ENCODE measurements around the gene PDLIM1.
"Not testable (repeated sequence)": the region's sequence is repeated elsewhere in the genome, so short reads cannot be mapped to it uniquely, and the experiment has no call there.

Gene PDLIM1

DNA sequence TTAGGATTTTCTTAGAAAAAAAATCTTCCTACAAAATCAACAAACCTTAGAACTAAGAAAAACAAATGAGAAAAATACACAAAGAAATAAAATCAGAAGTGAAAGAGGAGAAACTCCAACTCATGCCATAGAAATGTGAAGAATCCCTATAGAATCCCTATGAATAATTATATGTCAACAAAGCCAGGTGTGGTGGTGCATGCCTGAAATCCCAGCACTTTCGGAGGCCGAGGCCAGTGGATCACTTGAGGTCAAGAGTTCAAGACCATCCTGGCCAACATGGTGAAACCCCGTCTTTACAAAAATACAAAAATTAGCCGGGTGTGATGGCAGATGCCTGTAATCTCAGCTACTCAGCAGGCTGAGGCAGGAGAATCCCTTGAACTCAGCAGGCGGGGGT is 69.7 kb downstream of the PDLIM1 start:
- Mint-ChIP-seq H3K4me3 (no peak overlapping the region), H3K27me3 (no peaks in the 10 kb centered on the region), H3K27ac (no peak overlapping the region), H3K36me3 (peaks cover 19% of the 10 kb centered on the region), H3K4me1 (no peaks in the 10 kb centered on the region), H3K9me3 (peaks cover 3% of the 10 kb centered on the region)
- DNase-seq (ENCODE audit: low spot score in 2 of 2) = no peak
- no peak for ATAC-seq (ENCODE audit: low read depth)

DNA sequence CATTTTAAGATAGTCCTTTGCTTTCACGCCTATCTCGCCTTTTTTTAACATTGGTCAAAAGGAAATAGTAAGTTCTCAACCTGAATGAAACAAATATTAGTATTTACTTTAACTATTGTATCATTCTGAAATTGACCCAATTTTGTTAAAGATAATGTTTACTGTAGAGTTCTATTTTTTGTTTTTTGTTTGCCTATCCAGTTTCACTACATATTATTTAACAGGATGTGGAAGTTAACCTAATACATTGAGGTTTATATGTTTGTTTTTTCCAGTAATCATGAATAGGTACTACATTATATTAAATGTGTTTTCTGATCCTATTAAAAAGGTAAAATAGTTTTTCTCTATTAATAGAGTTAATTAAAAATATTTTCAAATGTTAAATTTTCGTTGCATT is 70.3 kb downstream of the PDLIM1 start:
- H3K4me3 Mint-ChIP-seq = no peak overlapping the region
- ATAC-seq (ENCODE audit: low read depth) (no peak), DNase-seq (ENCODE audit: low spot score in 2 of 2) (no peak)
- no peak overlapping the region for H3K27ac Mint-ChIP-seq
- no peaks in the 10 kb centered on the region for H3K27me3 Mint-ChIP-seq
- no peaks in the 10 kb centered on the region for H3K4me1 Mint-ChIP-seq
- H3K36me3 Mint-ChIP-seq = peaks cover 21% of the 10 kb centered on the region
- peaks cover 4% of the 10 kb centered on the region for H3K9me3 Mint-ChIP-seq

DNA sequence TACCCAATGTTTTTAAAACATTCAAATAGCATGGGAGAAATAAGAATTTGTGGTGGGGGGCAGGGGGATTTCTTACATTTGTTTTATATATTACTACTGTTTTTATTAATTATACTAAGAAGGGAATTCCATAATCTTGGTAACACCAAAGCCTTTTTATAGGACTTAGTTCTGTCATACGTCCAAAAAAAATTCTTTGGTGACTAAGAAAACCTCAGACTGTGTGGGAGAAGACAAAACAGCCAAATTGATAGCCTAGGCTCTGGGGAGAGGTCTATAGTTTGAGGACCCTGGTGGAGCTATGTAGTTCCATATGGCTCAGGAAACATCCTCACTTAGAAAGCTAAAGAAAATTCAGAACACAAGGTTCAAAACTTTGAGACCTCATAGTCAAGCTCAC is 73.3 kb downstream of the PDLIM1 start:
- no peak for DNase-seq (ENCODE audit: low spot score in 2 of 2)
- no peaks in the 10 kb centered on the region for H3K27me3 Mint-ChIP-seq
- H3K9me3 Mint-ChIP-seq = peaks cover 4% of the 10 kb centered on the region
- peaks cover 23% of the 10 kb centered on the region for H3K36me3 Mint-ChIP-seq
- H3K27ac Mint-ChIP-seq = no peak overlapping the region
- H3K4me1 Mint-ChIP-seq = no peaks in the 10 kb centered on the region
- ATAC-seq (ENCODE audit: low read depth) = no peak
- no peak overlapping the region for H3K4me3 Mint-ChIP-seq

DNA sequence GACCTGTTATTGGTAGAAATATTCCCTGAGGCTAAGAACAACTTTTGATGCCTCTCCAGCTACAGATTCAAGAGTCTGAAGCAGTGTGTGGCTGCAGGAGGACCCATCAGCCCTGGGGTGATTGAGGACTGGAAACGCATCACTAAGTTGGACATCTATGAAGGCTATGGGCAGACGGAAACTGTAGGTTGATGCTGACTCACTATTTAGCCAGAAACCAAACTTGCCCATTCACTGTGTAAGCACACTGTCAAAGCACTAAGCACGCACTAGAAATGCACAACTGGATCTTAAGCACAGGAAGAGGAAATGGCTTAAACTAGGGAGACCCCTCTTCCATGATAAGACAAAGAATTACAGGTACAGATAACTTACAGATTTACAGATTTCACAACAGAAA is 76.0 kb downstream of the PDLIM1 start:
- DNase-seq (ENCODE audit: low spot score in 2 of 2) = no peak
- no peaks in the 10 kb centered on the region for H3K27me3 Mint-ChIP-seq
- peaks cover 4% of the 10 kb centered on the region for H3K9me3 Mint-ChIP-seq
- no peaks in the 10 kb centered on the region for H3K4me1 Mint-ChIP-seq
- ATAC-seq (ENCODE audit: low read depth) = no peak
- no peak overlapping the region for H3K4me3 Mint-ChIP-seq
- peaks cover 22% of the 10 kb centered on the region for H3K36me3 Mint-ChIP-seq
- H3K27ac Mint-ChIP-seq = no peak overlapping the region

GRCh38 chr10:95214369-95214768 is 76.4 kb downstream of the PDLIM1 start:
- no peak overlapping the region for H3K4me3 Mint-ChIP-seq
- H3K4me1 Mint-ChIP-seq = no peaks in the 10 kb centered on the region
- H3K27me3 Mint-ChIP-seq = no peaks in the 10 kb centered on the region
- peaks cover 4% of the 10 kb centered on the region for H3K9me3 Mint-ChIP-seq
- ATAC-seq (ENCODE audit: low read depth) = no peak
- peaks cover 22% of the 10 kb centered on the region for H3K36me3 Mint-ChIP-seq
- DNase-seq (ENCODE audit: low spot score in 2 of 2) = no peak
- H3K27ac Mint-ChIP-seq = no peak overlapping the region

- Mint-ChIP-seq H3K9me3 (peaks cover 4% of the 10 kb centered on the region), H3K27ac (no peak overlapping the region), H3K27me3 (no peaks in the 10 kb centered on the region), H3K36me3 (peaks cover 18% of the 10 kb centered on the region), H3K4me3 (no peak overlapping the region), H3K4me1 (no peaks in the 10 kb centered on the region)
- DNase-seq (ENCODE audit: low spot score in 2 of 2) (no peak), ATAC-seq (ENCODE audit: low read depth) (no peak)
These were observed 79.1 kb downstream of the PDLIM1 start for GRCh38 chr10:95211606-95212279.

- Mint-ChIP-seq H3K4me3 (no peak overlapping the region), H3K9me3 (no peaks in the 10 kb centered on the region), H3K27me3 (no peaks in the 10 kb centered on the region), H3K36me3 (peaks cover 7% of the 10 kb centered on the region), H3K27ac (no peak overlapping the region), H3K4me1 (no peaks in the 10 kb centered on the region)
- ATAC-seq (ENCODE audit: low read depth) = no peak
- no peak for DNase-seq (ENCODE audit: low spot score in 2 of 2)
These were observed 81.2 kb downstream of the PDLIM1 start for GRCh38 chr10:95209509-95210127.

DNA sequence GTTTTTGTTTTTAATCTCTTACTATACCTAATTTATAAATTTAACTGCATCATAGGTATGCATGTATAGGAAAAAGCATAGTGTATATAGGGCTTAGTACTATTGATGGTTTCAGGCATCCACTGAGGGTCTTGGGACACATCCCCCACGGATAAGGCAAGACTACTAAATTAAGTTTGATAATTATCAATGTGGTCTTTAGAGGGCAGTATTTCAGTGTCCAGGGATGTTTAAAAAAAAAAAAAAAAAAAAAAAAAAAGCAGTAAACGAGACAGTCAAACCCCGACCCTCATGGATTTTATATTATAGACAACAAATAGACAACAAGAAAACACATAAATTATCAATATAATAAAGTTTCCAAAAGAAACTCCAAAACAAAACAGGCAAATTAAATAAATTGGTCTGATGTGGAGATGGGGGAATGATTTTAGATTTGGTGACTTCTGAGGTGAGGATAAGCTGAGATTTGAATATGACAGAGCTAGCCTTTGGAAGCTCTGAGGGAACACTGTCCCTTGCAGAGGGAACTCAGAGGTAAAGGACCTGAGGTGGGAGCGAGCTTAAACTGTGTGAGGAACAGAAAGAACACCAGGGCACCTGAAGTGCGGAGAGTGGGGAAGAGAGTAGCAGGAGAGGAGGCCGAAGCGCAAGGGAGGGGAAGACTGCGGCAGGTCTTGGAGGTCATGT is 82.0 kb downstream of the PDLIM1 start:
- peaks cover 7% of the 10 kb centered on the region for H3K36me3 Mint-ChIP-seq
- no peak overlapping the region for H3K4me3 Mint-ChIP-seq
- DNase-seq (ENCODE audit: low spot score in 2 of 2) (no peak), ATAC-seq (ENCODE audit: low read depth) (no peak)
- no peaks in the 10 kb centered on the region for H3K27me3 Mint-ChIP-seq
- no peak overlapping the region for H3K27ac Mint-ChIP-seq
- H3K9me3 Mint-ChIP-seq = no peaks in the 10 kb centered on the region
- H3K4me1 Mint-ChIP-seq = no peaks in the 10 kb centered on the region

DNA sequence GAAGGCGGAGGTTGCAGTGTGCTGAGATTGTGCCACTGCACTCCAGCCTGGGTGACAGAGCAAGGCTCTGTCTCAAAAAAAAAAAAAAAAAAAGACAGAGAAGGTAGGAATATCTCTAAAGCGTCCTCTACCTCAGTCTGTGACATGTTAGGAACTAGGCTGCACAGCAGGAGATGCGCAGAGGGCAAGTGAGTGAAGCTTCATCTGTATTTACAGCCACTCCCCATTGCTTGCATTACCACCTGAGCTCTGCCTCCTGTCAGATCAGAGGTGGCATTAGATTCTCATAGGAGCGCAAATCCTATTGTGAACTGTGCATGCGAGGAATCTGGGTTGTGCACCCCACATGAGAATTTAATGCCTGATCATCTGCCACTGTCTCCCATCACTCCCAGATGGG is 87.9 kb downstream of the PDLIM1 start:
- not testable (repeated sequence) for H3K9me3 Mint-ChIP-seq; H3K27ac Mint-ChIP-seq; ATAC-seq (ENCODE audit: low read depth)

DNA sequence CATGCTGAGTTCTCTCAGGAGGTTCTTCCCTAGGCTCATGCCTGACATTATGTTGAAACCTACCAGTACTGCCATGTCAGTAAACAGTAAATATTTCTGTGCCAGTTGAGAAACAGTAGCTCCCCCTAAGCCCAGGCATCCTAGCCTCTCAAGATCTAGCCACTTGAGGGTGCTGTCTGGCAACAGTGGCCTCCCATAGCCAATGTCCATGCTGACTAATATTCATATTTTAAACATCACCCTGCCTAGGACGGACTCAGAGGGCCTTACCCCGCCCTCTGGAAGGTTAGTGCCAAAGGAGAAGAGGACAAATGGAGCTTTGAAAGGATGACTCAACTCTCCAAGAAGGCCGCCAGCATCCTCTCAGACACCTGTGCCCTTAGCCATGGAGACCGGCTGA is 89.1 kb downstream of the PDLIM1 start:
- DNase-seq (ENCODE audit: low spot score in 2 of 2) = no peak
- H3K9me3 Mint-ChIP-seq = peaks cover 3% of the 10 kb centered on the region
- no peak overlapping the region for H3K4me3 Mint-ChIP-seq
- H3K27me3 Mint-ChIP-seq = no peaks in the 10 kb centered on the region
- H3K27ac Mint-ChIP-seq = no peak overlapping the region
- peaks cover 7% of the 10 kb centered on the region for H3K36me3 Mint-ChIP-seq
- ATAC-seq (ENCODE audit: low read depth) = no peak
- H3K4me1 Mint-ChIP-seq = no peaks in the 10 kb centered on the region

More for the DNA sequence above, 87.9 kb downstream of the PDLIM1 start:
- H3K27me3 Mint-ChIP-seq; DNase-seq (ENCODE audit: low spot score in 2 of 2); H3K4me1 Mint-ChIP-seq; H3K36me3 Mint-ChIP-seq; H3K4me3 Mint-ChIP-seq: not testable (repeated sequence)

DNA sequence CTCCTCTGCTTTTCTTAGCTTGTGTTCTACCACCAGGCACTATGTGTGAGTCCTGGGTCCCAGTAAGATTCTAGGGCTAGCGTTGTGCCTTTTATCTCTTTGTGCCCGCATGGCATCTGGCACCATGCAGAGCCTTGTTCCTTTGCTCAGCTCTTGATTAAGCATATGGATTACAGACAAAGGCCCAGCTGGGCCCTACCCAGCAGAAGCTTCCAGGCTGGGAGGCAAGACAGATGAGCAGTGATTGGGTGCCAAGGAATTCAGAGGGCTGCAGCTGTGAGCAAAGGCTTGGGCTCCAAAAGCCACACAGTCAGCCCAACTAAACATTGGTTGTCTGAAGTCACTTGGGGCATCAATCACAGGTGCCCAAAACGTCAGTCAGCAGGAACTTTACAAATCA is 94.8 kb downstream of the PDLIM1 start:
- no peaks in the 10 kb centered on the region for H3K4me1 Mint-ChIP-seq
- H3K27ac Mint-ChIP-seq = no peak overlapping the region
- peaks cover 3% of the 10 kb centered on the region for H3K9me3 Mint-ChIP-seq
- no peaks in the 10 kb centered on the region for H3K27me3 Mint-ChIP-seq
- H3K4me3 Mint-ChIP-seq = no peak overlapping the region
- ATAC-seq (ENCODE audit: low read depth) (no peak), DNase-seq (ENCODE audit: low spot score in 2 of 2) (no peak)
- peaks cover 5% of the 10 kb centered on the region for H3K36me3 Mint-ChIP-seq

DNA sequence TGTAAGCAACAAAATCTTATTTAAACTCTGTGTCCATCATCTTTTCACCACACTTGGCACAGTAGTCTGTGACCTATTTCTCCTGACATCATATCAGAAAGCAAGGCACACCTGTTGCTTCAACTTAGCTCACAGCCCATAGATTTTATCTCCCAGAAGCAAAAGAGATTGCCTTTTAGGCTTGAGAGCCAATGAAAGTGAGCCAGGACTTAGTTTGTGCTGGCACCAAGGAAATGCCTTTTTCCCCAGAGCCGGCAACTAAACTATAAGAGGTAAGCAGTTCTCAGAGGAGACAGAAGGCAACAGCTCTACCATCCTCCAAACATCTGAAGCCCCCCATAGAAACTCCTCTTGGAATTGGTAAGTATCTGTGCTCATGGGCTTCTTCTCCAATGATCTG is 96.9 kb downstream of the PDLIM1 start, which contains the start of gene ACSM6:
Gene ACSM6 (plus strand): TSS at position 295 of the 400 bp plus-strand sequence. CDS start 248 bp downstream, outside the sequence.
- H3K9me3 Mint-ChIP-seq = no peaks in the 10 kb centered on the region
- H3K4me1 Mint-ChIP-seq = no peaks in the 10 kb centered on the region
- no peak within 1 kb of the TSS for H3K27ac Mint-ChIP-seq
- no peak for DNase-seq (ENCODE audit: low spot score in 2 of 2)
- no peak for ATAC-seq (ENCODE audit: low read depth)
- H3K27me3 Mint-ChIP-seq = no peaks in the 10 kb centered on the region
- no peak within 1 kb of the TSS for H3K4me3 Mint-ChIP-seq
- no peaks in the 10 kb centered on the region for H3K36me3 Mint-ChIP-seq

DNA sequence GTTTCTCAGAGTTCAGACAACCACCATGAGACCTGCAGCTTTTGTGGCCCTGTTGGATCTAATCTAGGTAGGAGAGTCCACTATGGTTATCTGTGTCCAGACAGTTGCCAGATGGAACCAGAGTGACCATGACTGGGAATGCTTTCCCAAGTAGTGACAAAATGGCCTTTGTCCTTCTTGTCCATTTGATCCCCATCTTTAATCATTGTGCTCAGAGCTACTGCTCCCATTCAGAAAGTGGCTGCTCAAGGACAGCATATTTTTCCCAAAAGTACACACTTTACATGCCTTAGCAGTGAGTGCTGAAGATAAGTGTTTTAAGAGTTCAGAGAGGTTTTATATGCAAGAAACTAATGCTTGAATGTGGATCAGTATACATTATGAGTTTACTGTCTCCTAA is 102.2 kb downstream of the PDLIM1 start:
- no peak for DNase-seq (ENCODE audit: low spot score in 2 of 2)
- ATAC-seq (ENCODE audit: low read depth) = no peak
- Mint-ChIP-seq H3K27ac (no peak overlapping the region), H3K27me3 (no peaks in the 10 kb centered on the region), H3K4me3 (no peak overlapping the region), H3K36me3 (no peaks in the 10 kb centered on the region), H3K4me1 (peaks cover 4% of the 10 kb centered on the region), H3K9me3 (no peaks in the 10 kb centered on the region)

GRCh38 chr10:95187617-95188016 is 103.2 kb downstream of the PDLIM1 start:
- Mint-ChIP-seq H3K27ac (no peak overlapping the region), H3K4me1 (peaks cover 4% of the 10 kb centered on the region), H3K36me3 (no peaks in the 10 kb centered on the region), H3K4me3 (no peak overlapping the region), H3K9me3 (no peaks in the 10 kb centered on the region), H3K27me3 (no peaks in the 10 kb centered on the region)
- ATAC-seq (ENCODE audit: low read depth) (no peak), DNase-seq (ENCODE audit: low spot score in 2 of 2) (no peak)

All from memory B cell (primary cell).